Stomach smooth muscle (tissue), 2 donors: Measurements from ENCODE around the gene PON2.
"Not testable (repeated sequence)": the region's sequence is repeated elsewhere in the genome, so short reads cannot be mapped to it uniquely, and the experiment has no call there.

Source experiments
- H3K27ac ChIP-seq: one replicate; pipeline ENCODE4 v1.7.0; 2013; ENCODE audit warnings: mild to moderate bottlenecking, low read length, inconsistent platforms
- H3K27me3 ChIP-seq, 2 donors: one replicate each; pipeline ENCODE4 v1.7.0; 2013; ENCODE audit warnings: low read length in 2 of 2; ENCODE audit not compliant: insufficient read depth in 2 of 2, control insufficient read depth in 1 of 2
- H3K36me3 ChIP-seq, 2 donors: one replicate each; pipeline ENCODE4 v1.7.0; 2013; ENCODE audit warnings: low read length in 2 of 2; ENCODE audit not compliant: control insufficient read depth in 2 of 2, insufficient read depth in 2 of 2
- H3K4me1 ChIP-seq: one replicate; pipeline ENCODE4 v1.7.0; 2013; ENCODE audit warnings: low read length; ENCODE audit not compliant: control insufficient read depth, insufficient read depth
- H3K4me3 ChIP-seq, 2 donors: one replicate each; pipeline ENCODE4 v1.7.0; 2013; ENCODE audit warnings: low read length in 2 of 2
- H3K9ac ChIP-seq, 2 donors: one replicate each; pipeline ENCODE4 v1.7.0; 2013; ENCODE audit warnings: low read length in 2 of 2, mild to moderate bottlenecking in 1 of 2
- H3K9me3 ChIP-seq, 2 donors: one replicate each; pipeline ENCODE4 v1.7.0; 2013; ENCODE audit warnings: low read length in 2 of 2; ENCODE audit not compliant: control insufficient read depth in 2 of 2
- donor health status: healthy.
- donor health status: Pancreatic carcinoma.

Gene PON2

GRCh38 chr7:95471071-95471470, 36.2 kb upstream of the PON2 start:
- no peaks in the 10 kb centered on the region for H3K27me3 ChIP-seq
- H3K27ac ChIP-seq = no peak overlapping the region
- no peaks in the 10 kb centered on the region for H3K36me3 ChIP-seq
- no peaks in the 10 kb centered on the region for H3K4me1 ChIP-seq
- no peak overlapping the region for H3K4me3 ChIP-seq
- no peak overlapping the region for H3K9ac ChIP-seq
- H3K9me3 ChIP-seq = no peaks in the 10 kb centered on the region

DNA sequence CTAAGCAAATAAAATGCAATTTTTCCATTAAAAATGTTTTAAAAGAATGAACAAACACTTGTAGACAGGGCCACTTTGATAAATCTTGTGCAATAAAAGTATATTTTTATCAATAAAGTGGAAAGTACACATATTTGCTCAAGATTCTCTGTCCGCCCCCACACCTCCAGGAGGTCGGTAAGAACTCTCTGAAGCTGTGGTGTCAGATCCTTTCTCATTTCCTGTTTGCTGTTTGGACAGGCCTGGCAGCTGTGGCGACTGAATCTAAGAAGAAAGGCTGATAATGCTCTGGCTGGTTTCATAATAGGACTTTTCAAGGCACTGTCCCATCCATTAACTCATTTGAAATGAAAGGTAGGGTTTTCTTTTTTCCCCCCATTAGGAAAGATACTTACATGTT, 35.6 kb upstream of the PON2 start:
- Histone ChIP-seq H3K27me3 (no peaks in the 10 kb centered on the region), H3K36me3 (no peaks in the 10 kb centered on the region), H3K4me3 (no peak overlapping the region), H3K27ac (no peak overlapping the region), H3K4me1 (no peaks in the 10 kb centered on the region), H3K9ac (no peak overlapping the region), H3K9me3 (no peaks in the 10 kb centered on the region)

- Histone ChIP-seq H3K36me3 (no peaks in the 10 kb centered on the region), H3K9me3 (no peaks in the 10 kb centered on the region), H3K9ac (no peak overlapping the region), H3K27me3 (no peaks in the 10 kb centered on the region), H3K27ac (no peak overlapping the region), H3K4me3 (no peak overlapping the region), H3K4me1 (no peaks in the 10 kb centered on the region)
Measured at GRCh38 chr7:95469848-95470247, 35.0 kb upstream of the PON2 start.

- Histone ChIP-seq H3K4me3 (no peak overlapping the region), H3K27ac (no peak overlapping the region), H3K9me3 (no peaks in the 10 kb centered on the region), H3K36me3 (no peaks in the 10 kb centered on the region), H3K4me1 (no peaks in the 10 kb centered on the region), H3K27me3 (no peaks in the 10 kb centered on the region), H3K9ac (no peak overlapping the region)
Measured at GRCh38 chr7:95469187-95469586, 34.4 kb upstream of the PON2 start.

GRCh38 chr7:95467912-95468607, 33.2 kb upstream of the PON2 start:
- no peak overlapping the region for H3K9ac ChIP-seq
- no peaks in the 10 kb centered on the region for H3K27me3 ChIP-seq
- no peak overlapping the region for H3K27ac ChIP-seq
- H3K9me3 ChIP-seq = no peaks in the 10 kb centered on the region
- H3K4me1 ChIP-seq = no peaks in the 10 kb centered on the region
- no peaks in the 10 kb centered on the region for H3K36me3 ChIP-seq
- no peak overlapping the region for H3K4me3 ChIP-seq

- H3K9ac ChIP-seq, H3K4me1 ChIP-seq, H3K9me3 ChIP-seq, H3K27me3 ChIP-seq, H3K36me3 ChIP-seq, H3K27ac ChIP-seq, H3K4me3 ChIP-seq: not testable (repeated sequence)
Measured at GRCh38 chr7:95460653-95461052, 25.8 kb upstream of the PON2 start.

GRCh38 chr7:95457947-95458346, 23.1 kb upstream of the PON2 start:
- no peak overlapping the region for H3K4me3 ChIP-seq
- no peaks in the 10 kb centered on the region for H3K4me1 ChIP-seq
- no peaks in the 10 kb centered on the region for H3K9me3 ChIP-seq
- H3K9ac ChIP-seq = no peak overlapping the region
- no peak overlapping the region for H3K27ac ChIP-seq
- H3K27me3 ChIP-seq = no peaks in the 10 kb centered on the region
- H3K36me3 ChIP-seq = no peaks in the 10 kb centered on the region

DNA sequence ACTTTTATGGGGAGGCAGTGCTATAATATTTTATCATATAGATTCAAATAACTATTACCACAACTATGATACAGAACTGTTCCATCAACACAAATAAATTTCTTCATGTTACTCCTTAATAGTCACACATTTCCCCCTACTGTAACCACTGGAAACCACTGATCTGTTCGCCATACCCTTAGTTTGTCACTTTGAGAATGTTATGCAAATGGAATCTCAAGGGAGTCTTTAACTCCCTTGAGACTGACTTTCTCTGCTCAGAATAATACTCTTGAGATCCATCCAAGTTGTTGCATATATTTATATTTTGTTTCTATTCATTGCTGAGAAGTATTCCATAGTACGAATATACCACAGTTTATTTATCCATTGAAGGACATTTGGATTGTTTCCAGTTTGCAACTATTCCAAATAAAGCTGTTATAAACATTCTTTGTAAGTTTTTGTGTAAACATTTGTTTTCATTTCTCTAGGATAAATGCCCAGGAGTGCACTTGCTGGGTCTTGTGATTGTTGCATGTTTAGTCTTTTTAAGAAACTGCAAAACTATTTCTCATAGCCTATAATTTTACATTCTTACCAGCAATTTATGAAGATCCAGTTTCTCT, 19.7 kb upstream of the PON2 start:
- no peaks in the 10 kb centered on the region for H3K27me3 ChIP-seq
- H3K9ac ChIP-seq = no peak overlapping the region
- H3K27ac ChIP-seq = no peak overlapping the region

DNA sequence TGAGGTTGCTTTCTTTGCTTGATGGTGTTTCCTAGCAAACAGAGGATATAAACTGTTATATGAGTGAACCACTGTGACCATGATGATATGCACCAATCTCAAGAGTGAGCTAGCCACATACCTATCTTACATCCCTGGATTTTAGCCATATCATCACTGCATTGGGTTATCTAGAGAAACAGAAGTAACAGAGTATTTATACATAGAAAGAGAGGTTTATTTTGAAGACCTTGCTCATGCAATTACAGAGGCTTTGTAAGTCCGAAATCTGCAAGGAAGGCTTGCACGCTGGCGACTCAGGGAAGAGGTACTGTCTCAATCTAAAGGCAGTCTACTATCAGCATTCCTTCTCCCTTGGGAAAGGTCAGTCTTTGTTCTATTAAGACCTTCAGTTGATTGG, 11.8 kb upstream of the PON2 start:
- no peak overlapping the region for H3K27ac ChIP-seq
- no peaks in the 10 kb centered on the region for H3K27me3 ChIP-seq
- H3K4me1 ChIP-seq = no peaks in the 10 kb centered on the region
- no peak overlapping the region for H3K9ac ChIP-seq
- no peaks in the 10 kb centered on the region for H3K9me3 ChIP-seq
- no peak overlapping the region for H3K4me3 ChIP-seq
- no peaks in the 10 kb centered on the region for H3K36me3 ChIP-seq

More for the DNA sequence above, 19.7 kb upstream of the PON2 start:
- Histone ChIP-seq H3K36me3 (no peaks in the 10 kb centered on the region), H3K4me3 (no peak overlapping the region), H3K9me3 (no peaks in the 10 kb centered on the region), H3K4me1 (no peaks in the 10 kb centered on the region)

GRCh38 chr7:95444796-95445195, 10.0 kb upstream of the PON2 start:
- Histone ChIP-seq H3K4me3 (no peak overlapping the region), H3K9me3 (no peaks in the 10 kb centered on the region), H3K4me1 (no peaks in the 10 kb centered on the region), H3K27ac (no peak overlapping the region), H3K36me3 (no peaks in the 10 kb centered on the region), H3K27me3 (no peaks in the 10 kb centered on the region), H3K9ac (no peak overlapping the region)

- Histone ChIP-seq H3K27ac (no peak overlapping the region), H3K27me3 (no peaks in the 10 kb centered on the region), H3K4me1 (no peaks in the 10 kb centered on the region), H3K9me3 (no peaks in the 10 kb centered on the region), H3K36me3 (no peaks in the 10 kb centered on the region), H3K4me3 (no peak overlapping the region), H3K9ac (no peak overlapping the region)
Measured at GRCh38 chr7:95441042-95441823, 6.4 kb upstream of the PON2 start.
